Calu3 (cell line): ENCODE measurements around the gene CEP192. TPM values are rescaled to one million over a fixed set of nuclear protein-coding genes. Genes with fewer than 3 reads are reported as not detected.

Source experiments
- BruUV-seq: library from RNA; stranded (reverse); fragments of 400-500 nt; replicated peaks from 2 replicates; lab custom pipeline; 2021; lab: Mats Ljungman, UMichigan
- CTCF ChIA-PET: fragments of 300-600 bp; sonication (Branson Sonifier 250); formaldehyde crosslinking; loops from one replicate; lab custom pipeline; 2022; ENCODE audit warnings: antibody characterized with exemption; lab: Charles Lee
- DNase-seq: peaks from one replicate; pipeline ENCODE4 v3.0.0; 2022
- H3K27ac Mint-ChIP-seq: one replicate; pipeline ENCODE4 v1.8.0; 2022; ENCODE audit warnings: mixed read lengths; ENCODE audit not compliant: unreplicated experiment
- H3K27me3 Mint-ChIP-seq: one replicate; pipeline ENCODE4 v1.8.0; 2022; ENCODE audit warnings: mixed read lengths; ENCODE audit not compliant: unreplicated experiment
- H3K36me3 Mint-ChIP-seq: one replicate; pipeline ENCODE4 v1.8.0; 2022; ENCODE audit warnings: mild to moderate bottlenecking, moderate library complexity, mixed read lengths; ENCODE audit not compliant: insufficient read depth, unreplicated experiment
- H3K4me1 Mint-ChIP-seq: one replicate; pipeline ENCODE4 v1.8.0; 2022; ENCODE audit warnings: mild to moderate bottlenecking, low read depth, mixed read lengths; ENCODE audit not compliant: unreplicated experiment
- H3K4me3 Mint-ChIP-seq: one replicate; pipeline ENCODE4 v1.8.0; 2022; ENCODE audit warnings: mild to moderate bottlenecking, low read depth, moderate library complexity, mixed read lengths; ENCODE audit not compliant: unreplicated experiment
- H3K9me3 Mint-ChIP-seq: one replicate; pipeline ENCODE4 v1.8.0; 2022; ENCODE audit warnings: low read depth, mixed read lengths; ENCODE audit not compliant: unreplicated experiment
- CTCF ChIP-seq: fragments of 200-600 bp; IDR thresholded peaks from one replicate; pipeline ENCODE4 v1.8.0; 2022; ENCODE audit warnings: antibody characterized with exemption; ENCODE audit not compliant: unreplicated experiment
- intact Hi-C: fragments of 100-400 bp; cut with micrococcal nuclease; formaldehyde crosslinking; loops from one replicate; pipeline ENCODE4 v1.10.0; 2022; ENCODE audit not compliant: unreplicated experiment
- total RNA-seq: library from RNA; stranded (reverse); gene quantifications from 2 replicates; pipeline ENCODE4 v1.2.3, GENCODE V29; 2022

The CEP192 gene
- total RNA-seq, 1 experiment from 2014 or later: 39.2 TPM

DNA sequence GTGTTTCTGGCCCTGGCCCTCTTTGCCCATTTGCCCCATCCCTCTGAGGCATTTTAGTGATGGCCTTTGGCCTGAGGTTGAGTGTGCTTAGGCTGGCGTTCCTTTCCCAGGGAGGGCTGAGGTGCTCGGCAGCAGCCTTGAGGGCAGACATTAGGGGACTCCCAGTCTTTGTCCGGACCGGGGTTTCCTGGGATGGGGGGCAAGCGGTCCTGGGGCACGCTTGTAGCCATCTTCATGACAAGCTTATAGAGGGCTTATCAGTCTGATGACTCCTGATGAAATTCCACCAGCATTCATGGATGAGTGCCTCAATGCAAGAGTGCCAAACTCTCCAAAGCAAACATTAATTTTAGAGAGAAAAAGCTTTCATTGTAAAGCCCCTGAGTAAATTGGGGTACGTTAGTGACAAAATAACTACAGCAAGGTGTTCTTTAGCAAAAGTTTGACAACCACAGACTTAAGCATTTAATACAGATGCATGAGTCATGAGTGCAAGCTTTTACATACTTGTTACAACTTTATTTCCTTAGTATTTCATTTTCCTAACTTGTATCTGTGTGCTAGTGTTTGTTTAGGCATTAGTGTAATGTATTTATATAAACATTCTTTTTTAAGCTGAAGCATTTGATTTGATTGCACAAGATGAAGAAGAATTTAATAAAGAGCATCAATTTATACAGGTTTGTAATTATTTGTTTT is 45.6 kb downstream of the CEP192 start:
- TF ChIP-seq CTCF: no peak
- no peak for DNase-seq
- no TSS peak for BruUV-seq
- intact Hi-C loops: no loop called here
- Mint-ChIP-seq H3K27me3 (no peaks in the 10 kb centered on the region), H3K4me3 (no peak overlapping the region), H3K36me3 (peaks cover 6% of the 10 kb centered on the region), H3K27ac (no peak overlapping the region), H3K9me3 (no peaks in the 10 kb centered on the region), H3K4me1 (no peaks in the 10 kb centered on the region)
- CTCF ChIA-PET: no interaction called here

- no peaks in the 10 kb centered on the region for H3K36me3 Mint-ChIP-seq
- CTCF ChIA-PET: no interaction called here
These were observed 48.6 kb downstream of the CEP192 start for GRCh38 chr18:13039806-13040205.

GRCh38 chr18:13043066-13043465 is 51.9 kb downstream of the CEP192 start:
- no TSS peak for BruUV-seq
- Mint-ChIP-seq H3K4me3 (no peak overlapping the region), H3K27ac (no peak overlapping the region), H3K36me3 (peaks cover 6% of the 10 kb centered on the region), H3K27me3 (no peaks in the 10 kb centered on the region), H3K4me1 (no peaks in the 10 kb centered on the region), H3K9me3 (no peaks in the 10 kb centered on the region)
- intact Hi-C loops: no loop called here
- DNase-seq: no peak
- no peak for TF ChIP-seq CTCF
- CTCF ChIA-PET: no interaction called here

More at GRCh38 chr18:13039806-13040205, 48.6 kb downstream of the CEP192 start:
- DNase-seq: no peak
- intact Hi-C loops: no loop called here
- BruUV-seq: no TSS peak
- Mint-ChIP-seq H3K27ac (no peak overlapping the region), H3K4me1 (no peaks in the 10 kb centered on the region), H3K27me3 (no peaks in the 10 kb centered on the region), H3K9me3 (no peaks in the 10 kb centered on the region), H3K4me3 (no peak overlapping the region)
- no peak for TF ChIP-seq CTCF

DNA sequence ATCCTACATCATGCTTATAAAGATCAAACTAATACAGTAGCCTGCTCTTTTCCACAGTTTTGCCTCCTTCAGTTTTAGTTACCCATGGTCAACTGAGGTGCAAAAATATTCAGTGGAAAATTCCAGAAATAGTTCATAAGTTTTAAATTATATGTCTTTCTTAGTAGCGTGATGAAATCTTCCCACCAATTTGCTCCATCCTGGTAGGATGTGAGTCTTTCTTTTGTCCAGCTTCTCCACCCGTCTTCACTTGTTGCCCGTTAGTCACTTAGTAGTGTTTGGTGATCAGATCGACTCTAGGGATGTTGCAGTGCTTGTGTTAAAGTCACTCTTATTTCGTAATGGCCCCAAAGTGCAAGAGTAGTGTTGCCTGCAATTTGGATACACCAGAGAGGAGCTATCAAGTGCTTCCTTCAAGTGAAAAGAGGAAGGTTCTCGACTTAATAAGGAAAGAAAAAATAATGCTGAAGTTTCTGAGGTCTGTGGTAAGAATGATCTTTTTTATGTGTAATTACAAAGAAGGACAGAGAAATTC is 57.0 kb downstream of the CEP192 start:
- H3K27ac Mint-ChIP-seq: no peak overlapping the region
- no TSS peak for BruUV-seq
- peaks cover 35% of the 10 kb centered on the region for H3K36me3 Mint-ChIP-seq
- no peak for DNase-seq
- intact Hi-C loops: no loop called here
- no peaks in the 10 kb centered on the region for H3K27me3 Mint-ChIP-seq
- no peak for TF ChIP-seq CTCF
- CTCF ChIA-PET: no interaction called here
- H3K9me3 Mint-ChIP-seq: no peaks in the 10 kb centered on the region
- H3K4me1 Mint-ChIP-seq: no peaks in the 10 kb centered on the region
- H3K4me3 Mint-ChIP-seq: no peak overlapping the region
